IMR-90 (cell line): ENCODE measurements around the gene KLHDC7B. TPM values are rescaled to one million over a fixed set of nuclear protein-coding genes. Genes with fewer than 3 reads are reported as not detected.
A peak's percentile ranks its signal among the peaks of the same experiment; 100 is the strongest.

ENCODE experiments used
- ATAC-seq: fragments of 200-7000 bp; cut with Tn5 transposase; 2 replicates; pipeline ENCODE4 v1.9.1; 2020; ENCODE audit warnings: low read depth, mild to moderate bottlenecking, moderate library complexity
- BruUV-seq: library from RNA; stranded (reverse); fragments of 400-500 nt; replicated peaks from 2 replicates; lab custom pipeline; 2021; lab: Mats Ljungman, UMichigan
- CTCF ChIA-PET: fragments of 300-600 bp; formaldehyde crosslinking; extraction: SDS; loops from one replicate; lab custom pipeline; 2021; ENCODE audit warnings: antibody characterized with exemption; lab: Yijun Ruan, JAX
- POLR2A ChIA-PET: fragments of 300-600 bp; sonication (Branson Sonifier 250); formaldehyde crosslinking; loops from one replicate; lab custom pipeline; 2022; ENCODE audit warnings: antibody characterized with exemption; ENCODE audit not compliant: unreplicated experiment; lab: Charles Lee
- DNase-seq: peaks from one replicate; pipeline ENCODE4 v3.0.0; 2013
- H2AFZ ChIP-seq: replicated peaks from 2 replicates; pipeline ENCODE3; 2013; ENCODE audit warnings: low read length, mild to moderate bottlenecking; ENCODE audit not compliant: poor library complexity
- H2AK5ac ChIP-seq: 2 replicates; pipeline ENCODE4 v1.6.1; 2013; ENCODE audit warnings: low read depth, low read length, inconsistent platforms
- H2AK9ac ChIP-seq: replicated peaks from 2 replicates; pipeline ENCODE3; 2013; ENCODE audit warnings: mild to moderate bottlenecking, low read depth, low read length, moderate library complexity; ENCODE audit not compliant: poor library complexity
- H2BK120ac ChIP-seq: 2 replicates; pipeline ENCODE4 v1.6.1; 2013; ENCODE audit warnings: low read depth, low read length, inconsistent platforms
- H2BK15ac ChIP-seq: 3 replicates; pipeline ENCODE4 v1.6.1; 2013; ENCODE audit warnings: low read depth, low read length, inconsistent platforms
- H2BK20ac ChIP-seq: 2 replicates; pipeline ENCODE4 v1.6.1; 2013; ENCODE audit warnings: low read depth, mild to moderate bottlenecking, inconsistent platforms, low read length, moderate library complexity
- H2BK5ac ChIP-seq: 2 replicates; pipeline ENCODE4 v1.6.1; 2013; ENCODE audit warnings: mild to moderate bottlenecking, low read depth, low read length, inconsistent platforms; ENCODE audit not compliant: poor library complexity, severe bottlenecking
- H3K14ac ChIP-seq: replicated peaks from 2 replicates; pipeline ENCODE4 v1.6.1; 2013; ENCODE audit warnings: low read depth, low read length, inconsistent platforms
- H3K18ac ChIP-seq: 2 replicates; pipeline ENCODE4 v1.6.1; 2013; ENCODE audit warnings: low read depth, low read length, control low read depth
- H3K23ac ChIP-seq: 2 replicates; pipeline ENCODE4 v1.6.1; 2013; ENCODE audit warnings: low read depth, low read length, inconsistent platforms
- H3K27ac ChIP-seq: 2 replicates; pipeline ENCODE4 v1.5.1; 2013; ENCODE audit warnings: mild to moderate bottlenecking, control low read depth, low read length; ENCODE audit not compliant: insufficient read depth
- H3K27me3 ChIP-seq: 2 replicates; pipeline ENCODE4 v1.6.1; 2013; ENCODE audit warnings: low read length; ENCODE audit not compliant: control insufficient read depth, insufficient read depth
- H3K36me3 ChIP-seq: 2 replicates; pipeline ENCODE4 v1.6.1; 2013; ENCODE audit warnings: low read length, mixed read lengths; ENCODE audit not compliant: control insufficient read depth, insufficient read depth
- H3K4ac ChIP-seq: 2 replicates; pipeline ENCODE4 v1.6.1; 2013; ENCODE audit warnings: low read depth, low read length, inconsistent platforms
- H3K4me1 ChIP-seq: 2 replicates; pipeline ENCODE4 v1.6.1; 2013; ENCODE audit warnings: low read length, mixed read lengths; ENCODE audit not compliant: control insufficient read depth, insufficient read depth
- H3K4me2 ChIP-seq: 2 replicates; pipeline ENCODE4 v1.6.1; 2013; ENCODE audit warnings: low read depth, mild to moderate bottlenecking, control low read depth, low read length, moderate library complexity
- H3K4me3 ChIP-seq: 2 replicates; pipeline ENCODE4 v1.5.1; 2013; ENCODE audit warnings: low read depth, mild to moderate bottlenecking, control low read depth, low read length, moderate library complexity; ENCODE audit not compliant: insufficient read depth
- H3K56ac ChIP-seq: 2 replicates; pipeline ENCODE4 v1.6.1; 2013; ENCODE audit warnings: low read length, inconsistent platforms; ENCODE audit not compliant: insufficient read depth; ENCODE audit errors: extremely low read depth
- H3K79me1 ChIP-seq, 2 experiments: 2 replicates each; pipeline ENCODE4 v1.6.1; 2013; ENCODE audit warnings: low read length in 2 of 2, inconsistent platforms in 1 of 2, low read depth in 1 of 2
- H3K9ac ChIP-seq: 2 replicates; pipeline ENCODE4 v1.6.1; 2013; ENCODE audit warnings: low read depth, low read length, control low read depth
- H3K9me1 ChIP-seq: 2 replicates; pipeline ENCODE4 v1.6.1; 2013; ENCODE audit warnings: low read length, inconsistent platforms; ENCODE audit not compliant: insufficient read depth
- H3K9me3 ChIP-seq: 2 replicates; pipeline ENCODE4 v1.6.1; 2013; ENCODE audit warnings: low read length; ENCODE audit not compliant: control insufficient read depth, insufficient read depth
- H4K20me1 ChIP-seq: 2 replicates; pipeline ENCODE4 v1.6.1; 2013; ENCODE audit warnings: low read length, inconsistent platforms; ENCODE audit not compliant: insufficient read depth
- H4K5ac ChIP-seq: 2 replicates; pipeline ENCODE4 v1.6.1; 2013; ENCODE audit warnings: mild to moderate bottlenecking, low read depth, low read length, control low read depth
- H4K8ac ChIP-seq, 2 experiments: 2 replicates each; pipeline ENCODE4 v1.6.1; 2013; ENCODE audit warnings: low read depth in 2 of 2, low read length in 2 of 2, control low read depth in 1 of 2, inconsistent platforms in 1 of 2
- H4K91ac ChIP-seq: 2 replicates; pipeline ENCODE4 v1.6.1; 2013; ENCODE audit warnings: low read depth, low read length, inconsistent platforms; ENCODE audit not compliant: insufficient read depth
- BHLHE40 ChIP-seq: fragments of 150-350 bp; IDR thresholded peaks from 2 replicates; pipeline ENCODE4 v1.6.1; 2016; ENCODE audit warnings: mild to moderate bottlenecking, low read depth, low read length
- CEBPB ChIP-seq: IDR thresholded peaks from 2 replicates; pipeline ENCODE4 v1.6.1; 2012; ENCODE audit warnings: low read depth, low read length, improper control_type of control experiment
- MAFK ChIP-seq: IDR thresholded peaks from 2 replicates; pipeline ENCODE4 v1.6.1; 2012; ENCODE audit warnings: low read depth, low read length, improper control_type of control experiment
- MAZ ChIP-seq: IDR thresholded peaks from 2 replicates; pipeline ENCODE4 v1.6.1; 2012; ENCODE audit warnings: low read depth, mild to moderate bottlenecking, low read length, improper control_type of control experiment, moderate library complexity, borderline replicate concordance
- MXI1 ChIP-seq: IDR thresholded peaks from 2 replicates; pipeline ENCODE4 v1.6.1; 2012; ENCODE audit warnings: low read depth, mild to moderate bottlenecking, low read length, moderate library complexity, borderline replicate concordance
- NFE2L2 ChIP-seq: fragments of 150-350 bp; IDR thresholded peaks from 2 replicates; pipeline ENCODE4 v1.6.1; 2016; ENCODE audit warnings: low read depth, mild to moderate bottlenecking, low read length
- POLR2A ChIP-seq: IDR thresholded peaks from 2 replicates; pipeline ENCODE4 v1.6.1; 2012; ENCODE audit warnings: mild to moderate bottlenecking, low read depth, low read length
- RAD21 ChIP-seq: IDR thresholded peaks from 2 replicates; pipeline ENCODE4 v1.6.1; 2012; ENCODE audit warnings: low read length, improper control_type of control experiment
- RCOR1 ChIP-seq: IDR thresholded peaks from 2 replicates; pipeline ENCODE4 v1.6.1; 2012; ENCODE audit warnings: mild to moderate bottlenecking, low read length, improper control_type of control experiment; ENCODE audit not compliant: insufficient replicate concordance
- RFX5 ChIP-seq: IDR thresholded peaks from 2 replicates; pipeline ENCODE4 v1.8.0; 2012; ENCODE audit warnings: low read depth, mild to moderate bottlenecking, low read length, moderate library complexity
- WGBS, 2 experiments: methylation state at CpG; one replicate each; pipeline versions ENCODE4 v1.1.5 to v1.1.7; 2013; ENCODE audit warnings: missing lambda C conversion rate in 2 of 2; ENCODE audit not compliant: insufficient read length in 1 of 2; ENCODE audit errors: extremely low coverage in 2 of 2; 5-methylcytosine and 5-hydroxymethylcytosine counted together
- dilution Hi-C: fragments of 300-500 bp; cut with HindIII; formaldehyde crosslinking; loops from one replicate; pipeline ENCODE4 v1.14.3; 2018; ENCODE audit warnings: low sequenced_read_pairs; ENCODE audit not compliant: unreplicated experiment
- in situ Hi-C: fragments of 300-500 bp; cut with MboI; formaldehyde crosslinking; loops from 3 replicates; pipeline ENCODE4 v1.14.3; 2019; ENCODE audit warnings: low sequenced_read_pairs, inconsistent platforms, mixed read lengths
- intact Hi-C: fragments of 100-400 bp; cut with micrococcal nuclease; formaldehyde crosslinking; loops from 2 replicates; pipeline ENCODE4 v1.10.0; 2022
- polyA plus RNA-seq, 3 experiments: library from polyadenylated mRNA; depleted of rRNA; stranded (reverse); fragments of >200 nt; gene quantifications; 2 replicates each; pipeline ENCODE4 v1.2.3, GENCODE V29; 2012; ENCODE audit warnings: low replicate concordance in 1 of 3
- total RNA-seq: library from RNA; depleted of rRNA; stranded (reverse); fragments of >200 nt; gene quantifications from 2 replicates; pipeline ENCODE4 v1.2.3, GENCODE V29; 2012
- TF ChIP-seq, protein P1 (sequence below): fragments of 150-350 bp; IDR thresholded peaks from 2 replicates; pipeline ENCODE4 v1.6.1; 2017; ENCODE audit warnings: mild to moderate bottlenecking, antibody characterized with exemption, low read length, low read depth

KLHDC7B gene
- total and polyA plus RNA-seq, 2 of the 4 experiments (the other 2 are of a cell fraction), result 0.05 TPM; not detected in 1

DNA sequence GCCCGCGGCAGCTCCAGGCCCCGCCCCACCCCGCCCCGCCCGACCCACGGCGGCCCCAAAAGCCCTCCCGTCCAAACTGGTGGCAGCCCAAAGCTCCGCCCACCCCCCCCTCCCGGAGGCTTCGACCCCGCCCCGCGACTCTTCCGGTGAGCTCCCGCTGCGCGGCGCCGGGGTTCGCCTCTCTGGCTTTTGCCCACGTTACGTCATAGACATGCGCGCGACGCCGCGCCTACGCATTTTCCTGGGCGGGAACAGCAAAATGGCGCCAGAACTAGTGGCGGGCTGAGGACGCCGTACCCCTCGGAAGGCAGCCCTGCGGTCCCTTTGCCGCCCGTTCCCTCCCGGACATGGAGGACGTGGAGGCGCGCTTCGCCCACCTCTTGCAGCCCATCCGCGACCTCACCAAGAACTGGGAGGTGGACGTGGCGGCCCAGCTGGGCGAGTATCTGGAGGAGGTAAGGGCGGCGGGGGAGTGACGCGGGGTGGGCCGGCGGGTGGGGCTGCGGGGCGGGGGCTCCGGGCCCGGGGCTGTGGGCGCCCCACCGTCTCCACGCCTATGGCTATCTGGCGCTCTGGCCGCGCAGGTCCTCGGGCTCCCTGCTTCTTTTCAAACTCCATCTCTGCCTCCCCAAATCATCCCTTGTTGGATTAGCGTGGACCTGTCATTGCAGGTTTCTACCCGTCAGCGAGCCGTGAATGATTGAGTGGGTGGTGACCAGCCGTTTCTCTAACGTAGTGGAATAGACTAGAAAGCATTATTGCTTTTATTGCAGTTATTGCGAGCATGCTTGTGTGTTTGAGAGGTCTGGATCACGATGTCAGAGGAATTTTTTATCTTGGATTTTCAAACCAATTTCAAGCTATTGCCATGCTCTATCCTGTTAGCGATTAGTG lies 37.5 kb upstream of the KLHDC7B start, which contains the start of gene NCAPH2:
Gene NCAPH2, plus strand, starts transcription at position 234 of the 894 bp plus-strand sequence. Its CDS starts 114 bp downstream, at position 348.
- H2AK9ac ChIP-seq, result peak within 1 kb of the TSS; percentile 100
- H4K91ac ChIP-seq, result peak within 1 kb of the TSS; percentile 86
- CTCF ChIA-PET, result interaction anchor here (0.6 to 1.7 kb wide), 5 partner anchors 10 to 55 kb away, joined by 3 to 6 read pairs (median 3); partner anchors contain the start of gene SCO2
- H4K20me1 ChIP-seq, result no peaks in the 10 kb centered on the region; the same call in 1 of the 2 replicates
- H3K79me1 ChIP-seq, result peaks cover 19 to 57% of the 10 kb centered on the region in 2 experiments
- dilution Hi-C loops, result no loop called here
- H2AFZ ChIP-seq, result peak within 1 kb of the TSS; percentile 99
- H3K18ac ChIP-seq, result peak within 1 kb of the TSS; percentile 81; the same call in 1 of the 2 replicates
- peak within 1 kb of the TSS; percentile 97 for H2AK5ac ChIP-seq
- H3K9ac ChIP-seq, result peak within 1 kb of the TSS; percentile 98
- peak within 1 kb of the TSS; percentile 97 for H3K4ac ChIP-seq
- peaks cover 4% of the 10 kb centered on the region; the same call in 1 of the 2 replicates for H3K9me1 ChIP-seq
- no TSS peak for BruUV-seq
- DNase-seq, result peak; percentile 95
- H3K27me3 ChIP-seq, result no peaks in the 10 kb centered on the region
- POLR2A ChIA-PET, result interaction anchor here (0.6 to 0.9 kb wide), 3 partner anchors 15 to 86 kb away, joined by 3 to 4 read pairs (median 3); partner anchors contain the start of gene SCO2
- H3K56ac ChIP-seq, result peak within 1 kb of the TSS; percentile 81
- H2BK5ac ChIP-seq, result peak within 1 kb of the TSS; percentile 92
- H3K23ac ChIP-seq, result peak within 1 kb of the TSS; percentile 72
- H2BK20ac ChIP-seq, result no peak within 1 kb of the TSS
- in situ Hi-C loops, result no loop called here
- peak within 1 kb of the TSS; percentile 0; the same call in 1 of the 3 replicates for H2BK15ac ChIP-seq
- H3K27ac ChIP-seq, result peak within 1 kb of the TSS; percentile 95
- peak; percentile 81 for ATAC-seq
- H3K36me3 ChIP-seq, result peaks cover 16% of the 10 kb centered on the region
- H3K4me1 ChIP-seq, result peaks cover 4% of the 10 kb centered on the region
- H3K4me2 ChIP-seq, result peak within 1 kb of the TSS; percentile 95
- intact Hi-C loops, result no loop called here
- H4K5ac ChIP-seq, result peak within 1 kb of the TSS; percentile 98
- H3K9me3 ChIP-seq, result no peaks in the 10 kb centered on the region
- peak within 1 kb of the TSS; percentile 100 for H3K4me3 ChIP-seq
- TF ChIP-seq, protein P1, sequence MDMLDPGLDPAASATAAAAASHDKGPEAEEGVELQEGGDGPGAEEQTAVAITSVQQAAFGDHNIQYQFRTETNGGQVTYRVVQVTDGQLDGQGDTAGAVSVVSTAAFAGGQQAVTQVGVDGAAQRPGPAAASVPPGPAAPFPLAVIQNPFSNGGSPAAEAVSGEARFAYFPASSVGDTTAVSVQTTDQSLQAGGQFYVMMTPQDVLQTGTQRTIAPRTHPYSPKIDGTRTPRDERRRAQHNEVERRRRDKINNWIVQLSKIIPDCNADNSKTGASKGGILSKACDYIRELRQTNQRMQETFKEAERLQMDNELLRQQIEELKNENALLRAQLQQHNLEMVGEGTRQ, result no peak
- TF ChIP-seq CEBPB (peak; percentile 46; the same call in 1 of the 2 replicates), RAD21 (no peak), BHLHE40 (no peak), MXI1 (peak; percentile 57; the same call in 1 of the 2 replicates), RCOR1 (no peak), NFE2L2 (no peak), POLR2A (peak; percentile 57), RFX5 (no peak), MAZ (peak; percentile 92), MAFK (no peak)
- H4K8ac ChIP-seq, result peak within 1 kb of the TSS; percentile 90 to 96
- H2BK120ac ChIP-seq, result peak within 1 kb of the TSS; percentile 73
- 1% methylated on average over 15 of the region's 76 CpGs; no CpG with 5 or more reads in 1 of the 2 experiments for WGBS, 2 experiments
- H3K14ac ChIP-seq, result peak within 1 kb of the TSS; percentile 87
